ENCODE data around the gene MYCL. TPM values are rescaled to one million over a fixed set of nuclear protein-coding genes. Genes with fewer than 3 reads are reported as not detected.

Gene MYCL
- total RNA-seq, 1 donor from 2014 or later, result 25.8 TPM

DNA sequence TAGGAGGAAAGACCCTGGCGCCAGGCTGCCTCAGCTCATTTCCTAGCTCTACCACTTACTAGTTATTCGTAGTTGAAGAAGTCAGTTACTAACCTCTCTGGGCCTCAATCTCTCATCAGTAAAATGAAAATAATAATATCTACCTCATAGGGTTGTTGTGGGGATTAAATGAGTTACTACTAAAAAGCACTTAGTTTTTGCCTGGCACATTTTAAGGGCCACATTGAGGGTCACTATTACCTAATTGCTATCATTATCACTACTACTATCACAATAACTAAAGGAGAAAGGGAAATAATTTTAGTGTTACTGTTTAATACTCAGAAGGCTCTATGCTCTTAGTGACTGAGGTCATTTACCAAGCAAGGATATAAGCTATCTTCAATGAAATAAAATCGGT lies 43.4 kb downstream of the MYCL start:
- no peak for DNase-seq (ENCODE audit: low read depth, low spot score)
- H3K4me3 Mint-ChIP-seq, result no peak overlapping the region
- H3K36me3 Mint-ChIP-seq (ENCODE audit: low read depth), result peaks cover 15% of the 10 kb centered on the region
- TF ChIP-seq, protein P1, sequence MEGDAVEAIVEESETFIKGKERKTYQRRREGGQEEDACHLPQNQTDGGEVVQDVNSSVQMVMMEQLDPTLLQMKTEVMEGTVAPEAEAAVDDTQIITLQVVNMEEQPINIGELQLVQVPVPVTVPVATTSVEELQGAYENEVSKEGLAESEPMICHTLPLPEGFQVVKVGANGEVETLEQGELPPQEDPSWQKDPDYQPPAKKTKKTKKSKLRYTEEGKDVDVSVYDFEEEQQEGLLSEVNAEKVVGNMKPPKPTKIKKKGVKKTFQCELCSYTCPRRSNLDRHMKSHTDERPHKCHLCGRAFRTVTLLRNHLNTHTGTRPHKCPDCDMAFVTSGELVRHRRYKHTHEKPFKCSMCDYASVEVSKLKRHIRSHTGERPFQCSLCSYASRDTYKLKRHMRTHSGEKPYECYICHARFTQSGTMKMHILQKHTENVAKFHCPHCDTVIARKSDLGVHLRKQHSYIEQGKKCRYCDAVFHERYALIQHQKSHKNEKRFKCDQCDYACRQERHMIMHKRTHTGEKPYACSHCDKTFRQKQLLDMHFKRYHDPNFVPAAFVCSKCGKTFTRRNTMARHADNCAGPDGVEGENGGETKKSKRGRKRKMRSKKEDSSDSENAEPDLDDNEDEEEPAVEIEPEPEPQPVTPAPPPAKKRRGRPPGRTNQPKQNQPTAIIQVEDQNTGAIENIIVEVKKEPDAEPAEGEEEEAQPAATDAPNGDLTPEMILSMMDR (conservative IDR thresholded peaks at IDR 0.05), result no peak
- H3K9me3 Mint-ChIP-seq, result no peaks in the 10 kb centered on the region
- peak overlapping the region; percentile 24 for H3K27ac Mint-ChIP-seq (ENCODE audit: unreplicated experiment)
- no peaks in the 10 kb centered on the region for H3K27me3 Mint-ChIP-seq (ENCODE audit: low read depth)
- H3K4me1 Mint-ChIP-seq, result peaks cover 4% of the 10 kb centered on the region

DNA sequence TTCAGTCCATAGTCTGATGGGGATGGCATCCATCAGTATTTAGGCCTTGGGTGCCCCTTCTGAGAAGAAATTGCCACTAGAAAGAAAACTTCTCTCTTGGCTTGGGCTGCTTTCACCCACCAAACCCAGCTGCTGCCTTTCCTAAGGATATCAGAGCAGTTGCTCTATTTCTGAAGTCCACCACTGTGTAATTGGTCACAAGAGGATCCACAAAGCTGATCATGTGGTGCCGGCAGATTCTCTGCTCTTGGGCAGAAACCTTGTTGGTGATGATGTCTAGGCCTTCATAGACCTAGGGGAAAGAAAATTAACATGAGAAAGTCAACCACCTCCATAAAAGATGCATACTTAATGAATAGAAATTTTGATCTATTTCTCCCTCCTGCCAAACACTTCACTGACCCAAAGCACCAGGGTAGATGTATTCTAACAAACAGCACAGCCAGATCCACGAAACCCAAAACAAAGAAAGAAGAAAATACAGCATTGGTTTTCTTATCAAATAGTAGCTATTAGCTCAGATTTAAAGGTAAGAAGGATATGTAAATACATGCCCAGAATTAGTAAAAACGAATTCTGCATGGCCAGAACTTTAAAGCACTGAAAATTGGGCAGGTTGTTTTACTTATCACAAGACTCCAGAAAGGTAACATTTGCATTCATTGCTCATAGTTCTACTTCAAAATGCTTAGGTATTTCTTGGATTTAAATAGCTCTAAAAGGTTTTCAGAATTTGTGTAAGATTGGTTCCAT lies 44.4 kb downstream of the MYCL start:
- DNase-seq (ENCODE audit: low read depth, low spot score), result no peak
- Mint-ChIP-seq H3K36me3 (ENCODE audit: low read depth) (peaks cover 15% of the 10 kb centered on the region), H3K27ac (ENCODE audit: unreplicated experiment) (no peak overlapping the region), H3K9me3 (no peaks in the 10 kb centered on the region), H3K4me3 (no peak overlapping the region), H3K27me3 (ENCODE audit: low read depth) (no peaks in the 10 kb centered on the region), H3K4me1 (peaks cover 4% of the 10 kb centered on the region)
- TF ChIP-seq, protein P1 (conservative IDR thresholded peaks at IDR 0.05), result no peak

- H3K9me3 Mint-ChIP-seq, result no peaks in the 10 kb centered on the region
- H3K4me1 Mint-ChIP-seq, result peaks cover 4% of the 10 kb centered on the region
- H3K36me3 Mint-ChIP-seq (ENCODE audit: low read depth), result peaks cover 12% of the 10 kb centered on the region
- H3K4me3 Mint-ChIP-seq, result no peak overlapping the region
- H3K27ac Mint-ChIP-seq (ENCODE audit: unreplicated experiment), result no peak overlapping the region
- TF ChIP-seq, protein P1 (conservative IDR thresholded peaks at IDR 0.05), result no peak
- H3K27me3 Mint-ChIP-seq (ENCODE audit: low read depth), result no peaks in the 10 kb centered on the region
- no peak for DNase-seq (ENCODE audit: low read depth, low spot score)
These were observed 47.0 kb downstream of the MYCL start for GRCh38 chr1:39854738-39855137.

DNA sequence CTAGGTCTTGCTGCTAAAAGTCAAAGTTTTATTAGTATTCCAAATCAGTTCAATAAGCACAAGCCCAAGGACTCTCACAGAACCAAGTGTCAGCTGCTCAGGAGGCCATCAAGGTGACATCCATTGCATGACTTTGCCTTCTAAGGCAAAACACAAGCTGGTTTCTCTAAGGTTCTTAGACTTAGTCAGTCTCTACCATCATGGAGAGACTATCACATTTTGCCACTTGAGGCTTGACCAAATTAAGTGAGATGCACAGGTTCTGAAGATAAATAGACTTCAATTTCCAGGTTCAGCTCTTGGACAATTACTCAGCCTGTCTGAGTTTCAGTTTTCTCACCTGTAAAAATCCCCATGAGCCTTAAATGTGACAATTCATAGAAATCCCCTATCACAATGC lies 47.4 kb downstream of the MYCL start:
- DNase-seq (ENCODE audit: low read depth, low spot score), result no peak
- no peak overlapping the region for H3K27ac Mint-ChIP-seq (ENCODE audit: unreplicated experiment)
- peaks cover 4% of the 10 kb centered on the region for H3K4me1 Mint-ChIP-seq
- TF ChIP-seq, protein P1 (conservative IDR thresholded peaks at IDR 0.05), result no peak
- H3K9me3 Mint-ChIP-seq, result no peaks in the 10 kb centered on the region
- H3K36me3 Mint-ChIP-seq (ENCODE audit: low read depth), result peaks cover 14% of the 10 kb centered on the region
- no peaks in the 10 kb centered on the region for H3K27me3 Mint-ChIP-seq (ENCODE audit: low read depth)
- no peak overlapping the region for H3K4me3 Mint-ChIP-seq

GRCh38 chr1:39852876-39853275 lies 48.8 kb downstream of the MYCL start:
- TF ChIP-seq, protein P1 (conservative IDR thresholded peaks at IDR 0.05), result no peak
- no peak overlapping the region for H3K4me3 Mint-ChIP-seq
- H3K9me3 Mint-ChIP-seq, result no peaks in the 10 kb centered on the region
- H3K27ac Mint-ChIP-seq (ENCODE audit: unreplicated experiment), result no peak overlapping the region
- H3K4me1 Mint-ChIP-seq, result peaks cover 4% of the 10 kb centered on the region
- no peak for DNase-seq (ENCODE audit: low read depth, low spot score)
- H3K27me3 Mint-ChIP-seq (ENCODE audit: low read depth), result no peaks in the 10 kb centered on the region
- peaks cover 16% of the 10 kb centered on the region for H3K36me3 Mint-ChIP-seq (ENCODE audit: low read depth)

Measured in neural crest cell (in vitro differentiated cells).